ENCODE results near the gene SLC17A9.
A peak's percentile ranks its signal among the peaks of the same experiment; 100 is the strongest.

Gene SLC17A9

GRCh38 chr20:62952373-62952967 lies at the start of gene SLC17A9:
Gene SLC17A9 (plus strand): TSS chr20:62952709. CDS start chr20:62952831, 122 bp downstream.
- DNase-seq (ENCODE audit: low read depth in 2 of 2), result peak in 1 of 2 donors; percentile 53

GRCh38 chr20:62902926-62903615 lies 49.4 kb upstream of the SLC17A9 start:
- no peak for DNase-seq (ENCODE audit: low read depth in 2 of 2)

GRCh38 chr20:62905536-62906117 lies 46.9 kb upstream of the SLC17A9 start:
- no peak for DNase-seq (ENCODE audit: low read depth in 2 of 2)

GRCh38 chr20:62906209-62906608 lies 46.3 kb upstream of the SLC17A9 start:
- no peak for DNase-seq (ENCODE audit: low read depth in 2 of 2)

- no peak for DNase-seq (ENCODE audit: low read depth in 2 of 2)
Measured at GRCh38 chr20:62906647-62907375, 45.7 kb upstream of the SLC17A9 start.

GRCh38 chr20:62907384-62908317 lies 44.9 kb upstream of the SLC17A9 start:
- no peak for DNase-seq (ENCODE audit: low read depth in 2 of 2)

- DNase-seq (ENCODE audit: low read depth in 2 of 2), result no peak
Measured at GRCh38 chr20:62908971-62909791, 43.3 kb upstream of the SLC17A9 start.

- no peak for DNase-seq (ENCODE audit: low read depth in 2 of 2)
Measured at GRCh38 chr20:62910217-62910766, 42.2 kb upstream of the SLC17A9 start.

GRCh38 chr20:62910777-62911497 lies 41.6 kb upstream of the SLC17A9 start:
- no peak for DNase-seq (ENCODE audit: low read depth in 2 of 2)

GRCh38 chr20:62911701-62912280 lies 40.7 kb upstream of the SLC17A9 start:
- DNase-seq (ENCODE audit: low read depth in 2 of 2), result no peak

- no peak for DNase-seq (ENCODE audit: low read depth in 2 of 2)
Measured at GRCh38 chr20:62913043-62913630, 39.4 kb upstream of the SLC17A9 start.

- no peak for DNase-seq (ENCODE audit: low read depth in 2 of 2)
Measured at GRCh38 chr20:62914436-62914835, 38.1 kb upstream of the SLC17A9 start.

- no peak for DNase-seq (ENCODE audit: low read depth in 2 of 2)
Measured at GRCh38 chr20:62914970-62915457, 37.5 kb upstream of the SLC17A9 start.

- no peak for DNase-seq (ENCODE audit: low read depth in 2 of 2)
Measured at GRCh38 chr20:62916703-62917476, 35.6 kb upstream of the SLC17A9 start.

- DNase-seq (ENCODE audit: low read depth in 2 of 2), result no peak
Measured at GRCh38 chr20:62917720-62918119, 34.8 kb upstream of the SLC17A9 start.

GRCh38 chr20:62918147-62918546 lies 34.4 kb upstream of the SLC17A9 start:
- no peak for DNase-seq (ENCODE audit: low read depth in 2 of 2)

GRCh38 chr20:62918831-62919230 lies 33.7 kb upstream of the SLC17A9 start:
- no peak for DNase-seq (ENCODE audit: low read depth in 2 of 2)

Measured in stimulated activated CD8-positive, alpha-beta memory T cell treated with anti-CD3 and anti-CD28 coated beads, Interleukin-7, amount 100 ng/mL, for 4 hours (primary cell).